Endothelial cell (in vitro differentiated cells): ENCODE measurements around the gene MTCL1. TPM values are rescaled to one million over a fixed set of nuclear protein-coding genes. Genes with fewer than 3 reads are reported as not detected.

ENCODE experiments used
- DNase-seq: peaks from one replicate; pipeline ENCODE4 v3.0.0; 2021; ENCODE audit warnings: low spot score
- H3K27ac Mint-ChIP-seq: one replicate; pipeline ENCODE4 v1.8.0; 2021; ENCODE audit warnings: mixed read lengths, inconsistent platforms; ENCODE audit not compliant: unreplicated experiment
- H3K27me3 Mint-ChIP-seq: one replicate; pipeline ENCODE4 v1.8.0; 2021; ENCODE audit warnings: mild to moderate bottlenecking, moderate library complexity, mixed read lengths, inconsistent platforms; ENCODE audit not compliant: unreplicated experiment
- H3K36me3 Mint-ChIP-seq: one replicate; pipeline ENCODE4 v1.8.0; 2021; ENCODE audit warnings: mild to moderate bottlenecking, low read depth, mixed read lengths, inconsistent platforms; ENCODE audit not compliant: unreplicated experiment
- H3K4me1 Mint-ChIP-seq: one replicate; pipeline ENCODE4 v1.8.0; 2021; ENCODE audit warnings: mild to moderate bottlenecking, mixed read lengths, inconsistent platforms; ENCODE audit not compliant: unreplicated experiment
- H3K4me3 Mint-ChIP-seq: one replicate; pipeline ENCODE4 v1.8.0; 2021; ENCODE audit warnings: mild to moderate bottlenecking, mixed read lengths, inconsistent platforms; ENCODE audit not compliant: unreplicated experiment
- H3K9me3 Mint-ChIP-seq: one replicate; pipeline ENCODE4 v1.8.0; 2021; ENCODE audit warnings: mixed read lengths, inconsistent platforms; ENCODE audit not compliant: unreplicated experiment
- CTCF ChIP-seq: fragments of 200-600 bp; sonication (generic); IDR thresholded peaks from one replicate; pipeline ENCODE4 v1.5.0; 2021; ENCODE audit warnings: antibody characterized with exemption; ENCODE audit not compliant: unreplicated experiment
- total RNA-seq: library from RNA; stranded (reverse); fragmentation: NEBNext Ultra II Directional; extraction: Animal tissue kit (Norgen Biotek cat#: 25700); gene quantifications from one replicate; pipeline ENCODE4 v1.2.1, GENCODE V29; 2021; ENCODE audit not compliant: unreplicated experiment

The MTCL1 gene
- total RNA-seq, 1 donor from 2014 or later = 3.8 TPM

GRCh38 chr18:8858888-8859511, 153.6 kb downstream of the MTCL1 start:
- H3K4me1 Mint-ChIP-seq = peaks cover 12% of the 10 kb centered on the region
- H3K36me3 Mint-ChIP-seq = no peaks in the 10 kb centered on the region
- TF ChIP-seq CTCF = no peak
- no peaks in the 10 kb centered on the region for H3K9me3 Mint-ChIP-seq
- DNase-seq = no peak
- H3K27ac Mint-ChIP-seq = no peak overlapping the region
- H3K27me3 Mint-ChIP-seq = peaks cover 2% of the 10 kb centered on the region
- H3K4me3 Mint-ChIP-seq = no peak overlapping the region

GRCh38 chr18:8860845-8861642, 155.7 kb downstream of the MTCL1 start:
- H3K4me1 Mint-ChIP-seq = peaks cover 2% of the 10 kb centered on the region
- no peak for DNase-seq
- H3K27ac Mint-ChIP-seq = no peak overlapping the region
- no peak overlapping the region for H3K4me3 Mint-ChIP-seq
- H3K9me3 Mint-ChIP-seq = no peaks in the 10 kb centered on the region
- no peak for TF ChIP-seq CTCF
- H3K36me3 Mint-ChIP-seq = no peaks in the 10 kb centered on the region
- peaks cover 2% of the 10 kb centered on the region for H3K27me3 Mint-ChIP-seq

GRCh38 chr18:8863427-8863826, 158.1 kb downstream of the MTCL1 start:
- no peak for TF ChIP-seq CTCF
- no peak for DNase-seq
- no peaks in the 10 kb centered on the region for H3K36me3 Mint-ChIP-seq
- H3K27ac Mint-ChIP-seq = no peak overlapping the region
- no peaks in the 10 kb centered on the region for H3K4me1 Mint-ChIP-seq
- H3K27me3 Mint-ChIP-seq = no peaks in the 10 kb centered on the region
- no peak overlapping the region for H3K4me3 Mint-ChIP-seq
- H3K9me3 Mint-ChIP-seq = no peaks in the 10 kb centered on the region

GRCh38 chr18:8865934-8866333, 160.6 kb downstream of the MTCL1 start:
- no peak overlapping the region for H3K4me3 Mint-ChIP-seq
- TF ChIP-seq CTCF = no peak
- no peaks in the 10 kb centered on the region for H3K9me3 Mint-ChIP-seq
- H3K27ac Mint-ChIP-seq = no peak overlapping the region
- H3K36me3 Mint-ChIP-seq = no peaks in the 10 kb centered on the region
- DNase-seq = no peak
- no peaks in the 10 kb centered on the region for H3K4me1 Mint-ChIP-seq
- peaks cover 2% of the 10 kb centered on the region for H3K27me3 Mint-ChIP-seq

GRCh38 chr18:8866679-8867078, 161.3 kb downstream of the MTCL1 start:
- H3K27ac Mint-ChIP-seq = no peak overlapping the region
- no peak for TF ChIP-seq CTCF
- H3K36me3 Mint-ChIP-seq = no peaks in the 10 kb centered on the region
- H3K4me3 Mint-ChIP-seq = no peak overlapping the region
- H3K9me3 Mint-ChIP-seq = no peaks in the 10 kb centered on the region
- no peak for DNase-seq
- peaks cover 2% of the 10 kb centered on the region for H3K27me3 Mint-ChIP-seq
- H3K4me1 Mint-ChIP-seq = no peaks in the 10 kb centered on the region
